SK-N-SH (cell line): ENCODE data around the gene PCSK5.

Source experiments
- EP300 ChIP-seq, 2 experiments: IDR thresholded peaks; 2 replicates each; pipeline versions ENCODE4 v1.4.0 to v1.6.1; 2012; ENCODE audit warnings: borderline replicate concordance in 1 of 2, low read depth in 1 of 2, low read length in 1 of 2
- MXI1 ChIP-seq: IDR thresholded peaks from 2 replicates; pipeline ENCODE4 v1.6.1; 2012; ENCODE audit warnings: mild to moderate bottlenecking, low read depth, low read length, improper control_type of control experiment
- POLR2AphosphoS5 ChIP-seq: IDR thresholded peaks from 2 replicates; pipeline ENCODE4 v1.6.1; 2012; ENCODE audit warnings: low read depth, low read length
- SMC3 ChIP-seq: IDR thresholded peaks from 2 replicates; pipeline ENCODE4 v1.6.1; 2012; ENCODE audit warnings: low read depth, low read length, improper control_type of control experiment
- TEAD4 ChIP-seq: IDR thresholded peaks from 2 replicates; pipeline ENCODE4 v1.4.0; 2012; ENCODE audit warnings: mild to moderate bottlenecking, borderline replicate concordance; ENCODE audit not compliant: insufficient read depth
- TF ChIP-seq, protein P1 (sequence below): fragments of 200-600 bp; sonication (generic); IDR thresholded peaks from 2 replicates; pipeline ENCODE4 v1.6.1; 2017; ENCODE audit warnings: antibody characterized with exemption, mild to moderate bottlenecking, moderate library complexity

DNA sequence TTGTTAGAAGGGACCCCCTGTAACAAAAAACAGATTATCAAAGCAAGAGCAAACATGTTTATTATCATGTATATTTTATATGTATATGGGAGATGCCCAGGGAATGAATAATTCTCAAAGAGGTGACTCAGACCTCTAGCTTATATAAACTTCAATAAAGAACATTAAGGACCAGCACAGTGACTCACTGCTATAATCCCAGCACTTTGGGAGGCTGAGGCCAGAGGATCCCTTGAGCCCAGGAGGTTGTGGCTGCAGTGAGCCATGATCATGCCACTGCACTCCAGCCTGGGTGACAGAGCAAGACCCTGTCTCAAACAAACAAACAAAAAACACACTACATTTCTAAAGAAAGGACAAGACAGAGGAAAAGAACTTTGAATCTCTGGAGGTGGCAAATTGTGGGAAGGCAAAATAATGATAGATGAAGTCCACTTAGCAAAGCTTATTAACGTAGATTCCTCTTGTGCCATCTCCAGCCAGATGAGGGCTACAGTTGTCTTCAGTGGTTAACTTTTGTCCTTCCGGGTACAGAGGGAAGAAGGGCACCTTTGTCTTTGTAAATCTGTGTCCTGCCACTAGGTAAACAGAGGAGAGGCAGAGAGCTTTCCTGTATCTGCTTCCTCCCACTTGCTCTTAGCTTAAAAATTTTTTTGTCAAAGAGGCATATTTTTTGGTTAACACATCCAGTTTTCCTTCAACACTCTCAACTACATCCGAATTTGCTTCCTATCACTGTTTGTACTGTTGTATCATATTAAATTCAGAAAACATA lies 511.3 kb downstream of the PCSK5 start:
- TF ChIP-seq EP300 (IDR thresholded peaks at IDR 0.05; ENCODE audit: borderline replicate concordance in 1 of 2, low read depth in 1 of 2, low read length in 1 of 2) (no peak), TEAD4 (no peak), POLR2AphosphoS5 (no peak), MXI1 (no peak), SMC3 (no peak)
- TF ChIP-seq, protein P1, sequence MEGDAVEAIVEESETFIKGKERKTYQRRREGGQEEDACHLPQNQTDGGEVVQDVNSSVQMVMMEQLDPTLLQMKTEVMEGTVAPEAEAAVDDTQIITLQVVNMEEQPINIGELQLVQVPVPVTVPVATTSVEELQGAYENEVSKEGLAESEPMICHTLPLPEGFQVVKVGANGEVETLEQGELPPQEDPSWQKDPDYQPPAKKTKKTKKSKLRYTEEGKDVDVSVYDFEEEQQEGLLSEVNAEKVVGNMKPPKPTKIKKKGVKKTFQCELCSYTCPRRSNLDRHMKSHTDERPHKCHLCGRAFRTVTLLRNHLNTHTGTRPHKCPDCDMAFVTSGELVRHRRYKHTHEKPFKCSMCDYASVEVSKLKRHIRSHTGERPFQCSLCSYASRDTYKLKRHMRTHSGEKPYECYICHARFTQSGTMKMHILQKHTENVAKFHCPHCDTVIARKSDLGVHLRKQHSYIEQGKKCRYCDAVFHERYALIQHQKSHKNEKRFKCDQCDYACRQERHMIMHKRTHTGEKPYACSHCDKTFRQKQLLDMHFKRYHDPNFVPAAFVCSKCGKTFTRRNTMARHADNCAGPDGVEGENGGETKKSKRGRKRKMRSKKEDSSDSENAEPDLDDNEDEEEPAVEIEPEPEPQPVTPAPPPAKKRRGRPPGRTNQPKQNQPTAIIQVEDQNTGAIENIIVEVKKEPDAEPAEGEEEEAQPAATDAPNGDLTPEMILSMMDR, result no peak
